Prostate gland (tissue), 2 donors: ENCODE measurements around the gene MBOAT1. TPM values are rescaled to one million over a fixed set of nuclear protein-coding genes. Genes with fewer than 3 reads are reported as not detected.

ENCODE experiments used
- DNase-seq: peaks from one replicate; pipeline ENCODE4 v3.0.0-alpha.2; 2019; ENCODE audit warnings: low spot score
- H3K27ac ChIP-seq, 2 donors: fragments of 200-600 bp; sonication (generic); 2 replicates each; pipeline ENCODE4 v1.5.1; 2017 to 2019
- H3K27me3 ChIP-seq: fragments of 200-600 bp; sonication (generic); replicated peaks from 2 replicates; pipeline ENCODE4 v1.5.1; 2019; ENCODE audit not compliant: insufficient read depth
- H3K36me3 ChIP-seq, 2 donors: fragments of 200-600 bp; sonication (generic); 1 replicate in 1 of 2; 2 replicates in 1 of 2; pipeline versions ENCODE4 v1.5.1 to v1.8.1; 2017 to 2019
- H3K4me1 ChIP-seq: fragments of 200-600 bp; sonication (generic); replicated peaks from 2 replicates; pipeline ENCODE4 v1.5.1; 2019
- H3K4me3 ChIP-seq, 2 donors: fragments of 200-600 bp; sonication (generic); 2 replicates each; pipeline ENCODE4 v1.5.1; 2017 to 2019
- H3K9me3 ChIP-seq: fragments of 200-600 bp; sonication (generic); 2 replicates; pipeline ENCODE4 v1.5.1; 2017
- POLR2A ChIP-seq: fragments of 450-650 bp; IDR thresholded peaks from one replicate; pipeline ENCODE4 v1.6.1; 2016; ENCODE audit warnings: antibody characterized with exemption, mild to moderate bottlenecking
- POLR2AphosphoS5 ChIP-seq: sonication (generic); formaldehyde crosslinking; IDR thresholded peaks from one replicate; pipeline ENCODE4 v1.6.1; 2017; ENCODE audit warnings: antibody characterized with exemption
- WGBS: methylation state at CpG from one replicate; pipeline ENCODE4 v1.1.5; 2018; 5-methylcytosine and 5-hydroxymethylcytosine counted together
- intact Hi-C: fragments of 100-400 bp; cut with DNase I; formaldehyde crosslinking; loops from one replicate; pipeline ENCODE4 v1.14.2; 2022
- total RNA-seq, 2 donors: library from RNA; depleted of rRNA; stranded (reverse); fragments of >200 nt; gene quantifications; one replicate each; pipeline ENCODE4 v1.1.0, GENCODE V29; 2016
- TF ChIP-seq, protein P1 (sequence below), 4 experiments: fragments of 200-600 bp in 2 of 4; fragments of 450-650 bp in 2 of 4; sonication (generic) in 2 of 4; IDR thresholded peaks; 1 replicate in 3 of 4; 2 replicates in 1 of 4; pipeline ENCODE4 v1.5.1; 2016 to 2019; ENCODE audit warnings: antibody characterized with exemption in 4 of 4, mild to moderate bottlenecking in 2 of 4, moderate library complexity in 2 of 4

Gene MBOAT1
- total RNA-seq, 2 donors from 2014 or later: 8.6 to 14.1 TPM

GRCh38 chr6:20170455-20171148 is 41.7 kb downstream of the MBOAT1 start:
- no peak for TF ChIP-seq POLR2A
- TF ChIP-seq POLR2AphosphoS5: no peak
- TF ChIP-seq, protein P1, sequence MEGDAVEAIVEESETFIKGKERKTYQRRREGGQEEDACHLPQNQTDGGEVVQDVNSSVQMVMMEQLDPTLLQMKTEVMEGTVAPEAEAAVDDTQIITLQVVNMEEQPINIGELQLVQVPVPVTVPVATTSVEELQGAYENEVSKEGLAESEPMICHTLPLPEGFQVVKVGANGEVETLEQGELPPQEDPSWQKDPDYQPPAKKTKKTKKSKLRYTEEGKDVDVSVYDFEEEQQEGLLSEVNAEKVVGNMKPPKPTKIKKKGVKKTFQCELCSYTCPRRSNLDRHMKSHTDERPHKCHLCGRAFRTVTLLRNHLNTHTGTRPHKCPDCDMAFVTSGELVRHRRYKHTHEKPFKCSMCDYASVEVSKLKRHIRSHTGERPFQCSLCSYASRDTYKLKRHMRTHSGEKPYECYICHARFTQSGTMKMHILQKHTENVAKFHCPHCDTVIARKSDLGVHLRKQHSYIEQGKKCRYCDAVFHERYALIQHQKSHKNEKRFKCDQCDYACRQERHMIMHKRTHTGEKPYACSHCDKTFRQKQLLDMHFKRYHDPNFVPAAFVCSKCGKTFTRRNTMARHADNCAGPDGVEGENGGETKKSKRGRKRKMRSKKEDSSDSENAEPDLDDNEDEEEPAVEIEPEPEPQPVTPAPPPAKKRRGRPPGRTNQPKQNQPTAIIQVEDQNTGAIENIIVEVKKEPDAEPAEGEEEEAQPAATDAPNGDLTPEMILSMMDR (IDR thresholded peaks at IDR 0.05): no peak
- 86% methylated on average over 4 of the region's 4 CpGs for WGBS
- H3K27me3 ChIP-seq: no peaks in the 10 kb centered on the region
- H3K36me3 ChIP-seq: no peaks in the 10 kb centered on the region
- H3K27ac ChIP-seq: no peak overlapping the region
- intact Hi-C loops: no loop called here
- no peaks in the 10 kb centered on the region for H3K4me1 ChIP-seq
- H3K4me3 ChIP-seq: no peak overlapping the region
- no peak for DNase-seq
- no peaks in the 10 kb centered on the region for H3K9me3 ChIP-seq

DNA sequence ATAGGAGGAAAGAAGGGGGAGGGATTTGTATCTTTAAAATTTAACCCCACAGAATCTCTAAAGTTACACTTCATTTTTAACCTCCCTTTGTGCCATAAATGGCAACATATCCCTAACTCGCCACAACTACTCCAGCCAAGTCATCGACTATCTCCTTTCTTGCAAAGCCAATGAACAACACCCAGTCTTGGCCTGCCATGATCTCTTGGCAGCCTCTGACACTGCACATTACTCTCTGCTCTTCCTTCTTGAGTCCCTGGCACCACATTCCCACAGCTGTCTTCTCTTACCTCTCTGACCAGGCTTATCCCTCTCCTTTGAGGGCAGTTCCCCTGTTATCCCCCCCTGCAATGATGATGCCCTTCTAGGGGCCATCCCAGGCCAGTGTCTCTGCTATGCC is 42.5 kb downstream of the MBOAT1 start:
- no peak overlapping the region for H3K27ac ChIP-seq
- 61% methylated on average over 2 of the region's 2 CpGs for WGBS
- H3K36me3 ChIP-seq: no peaks in the 10 kb centered on the region
- DNase-seq: no peak
- no peak for TF ChIP-seq POLR2A
- no peak for TF ChIP-seq POLR2AphosphoS5
- TF ChIP-seq, protein P1 (IDR thresholded peaks at IDR 0.05): no peak
- no peaks in the 10 kb centered on the region for H3K9me3 ChIP-seq
- H3K4me1 ChIP-seq: no peaks in the 10 kb centered on the region
- no peak overlapping the region for H3K4me3 ChIP-seq
- intact Hi-C loops: no loop called here
- no peaks in the 10 kb centered on the region for H3K27me3 ChIP-seq

DNA sequence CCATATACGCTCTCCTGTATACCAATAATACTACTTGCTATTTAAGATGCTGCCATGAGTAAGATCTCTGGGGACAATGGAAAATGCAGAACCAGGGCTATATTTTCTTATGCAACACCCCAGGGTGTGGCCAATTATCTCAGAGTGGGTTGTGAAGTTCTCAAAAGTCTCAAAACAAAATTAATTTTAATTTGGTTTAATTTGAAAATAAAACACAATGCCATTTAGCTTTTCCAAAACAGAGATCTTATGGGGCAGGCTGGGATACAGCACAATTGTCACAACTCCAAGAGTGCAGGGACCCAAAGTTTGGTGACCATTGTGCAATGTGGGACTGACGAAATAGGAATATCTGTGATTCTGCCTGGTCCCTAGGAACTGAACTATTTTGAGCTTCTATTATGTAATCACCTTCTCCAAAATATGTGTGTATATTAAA is 43.1 kb downstream of the MBOAT1 start:
- intact Hi-C loops: no loop called here
- no peak for TF ChIP-seq POLR2A
- no peak for TF ChIP-seq POLR2AphosphoS5
- TF ChIP-seq, protein P1 (IDR thresholded peaks at IDR 0.05): no peak
- DNase-seq: no peak
- Histone ChIP-seq H3K27me3 (no peaks in the 10 kb centered on the region), H3K27ac (no peak overlapping the region), H3K4me1 (no peaks in the 10 kb centered on the region), H3K4me3 (no peak overlapping the region), H3K9me3 (no peaks in the 10 kb centered on the region), H3K36me3 (no peaks in the 10 kb centered on the region)
- 82% methylated on average over 2 of the region's 2 CpGs for WGBS

GRCh38 chr6:20168690-20169089 is 43.6 kb downstream of the MBOAT1 start:
- H3K27ac ChIP-seq: no peak overlapping the region
- no peaks in the 10 kb centered on the region for H3K27me3 ChIP-seq
- WGBS: 91% methylated on average over 2 of the region's 2 CpGs
- H3K4me1 ChIP-seq: no peaks in the 10 kb centered on the region
- no peaks in the 10 kb centered on the region for H3K9me3 ChIP-seq
- no peak overlapping the region for H3K4me3 ChIP-seq
- TF ChIP-seq, protein P1 (IDR thresholded peaks at IDR 0.05): no peak
- no peak for TF ChIP-seq POLR2AphosphoS5
- TF ChIP-seq POLR2A: no peak
- intact Hi-C loops: no loop called here
- no peak for DNase-seq
- no peaks in the 10 kb centered on the region for H3K36me3 ChIP-seq

- DNase-seq: no peak
- intact Hi-C loops: no loop called here
- no peak overlapping the region for H3K4me3 ChIP-seq
- TF ChIP-seq, protein P1 (IDR thresholded peaks at IDR 0.05): no peak
- TF ChIP-seq POLR2AphosphoS5: no peak
- no peak for TF ChIP-seq POLR2A
- 60% methylated on average over 2 of the region's 2 CpGs for WGBS
- H3K36me3 ChIP-seq: no peaks in the 10 kb centered on the region
- no peak overlapping the region for H3K27ac ChIP-seq
- no peaks in the 10 kb centered on the region for H3K4me1 ChIP-seq
- H3K27me3 ChIP-seq: no peaks in the 10 kb centered on the region
- no peaks in the 10 kb centered on the region for H3K9me3 ChIP-seq
Observed at GRCh38 chr6:20167601-20168000, 44.7 kb downstream of the MBOAT1 start.
